K562 (cell line): ENCODE results near the gene PUM1. TPM values are rescaled to one million over a fixed set of nuclear protein-coding genes. Genes with fewer than 3 reads are reported as not detected.
A peak's percentile ranks its signal among the peaks of the same experiment; 100 is the strongest.

ENCODE experiments used
- CBX5 ChIP-seq: IDR thresholded peaks from 2 replicates; pipeline ENCODE4 v1.6.1; 2014; ENCODE audit warnings: low read depth, borderline replicate concordance
- CREB1 ChIP-seq, 2 experiments: sonication (generic) in 1 of 2; formaldehyde crosslinking in 1 of 2; IDR thresholded peaks; 2 replicates each; pipeline versions ENCODE4 v1.6.1 to v1.8.0; 2012 to 2022; ENCODE audit warnings: inconsistent platforms in 1 of 2, mild to moderate bottlenecking in 1 of 2, missing genetic modification reagents in 1 of 2, moderate library complexity in 1 of 2
- EHMT2 ChIP-seq: fragments of 450-650 bp; IDR thresholded peaks from 2 replicates; pipeline ENCODE4 v1.6.1; 2018; ENCODE audit warnings: antibody characterized with exemption
- ETS1 ChIP-seq: conservative IDR thresholded peaks from 2 replicates; pipeline ENCODE4 v1.6.1; 2011; ENCODE audit warnings: low read depth, mild to moderate bottlenecking, low read length; ENCODE audit not compliant: control insufficient read depth
- FOXP4 ChIP-seq: sonication (generic); formaldehyde crosslinking; IDR thresholded peaks from 2 replicates; pipeline ENCODE4 v1.8.0; 2022; ENCODE audit warnings: mild to moderate bottlenecking, missing genetic modification reagents, borderline replicate concordance
- HLTF ChIP-seq: fragments of 450-650 bp; IDR thresholded peaks from 2 replicates; pipeline ENCODE4 v1.6.1; 2016
- IRF2 ChIP-seq: sonication (generic); formaldehyde crosslinking; IDR thresholded peaks from 2 replicates; pipeline ENCODE4 v1.8.1; 2022; ENCODE audit warnings: mild to moderate bottlenecking, missing genetic modification reagents
- KDM1A ChIP-seq, 2 experiments: fragments of 450-650 bp; IDR thresholded peaks; 2 replicates each; pipeline ENCODE4 v1.6.1; 2016; ENCODE audit warnings: mild to moderate bottlenecking in 2 of 2
- MAFK ChIP-seq: IDR thresholded peaks from 2 replicates; pipeline ENCODE4 v1.6.1; 2011; ENCODE audit warnings: low read length, improper control_type of control experiment
- MEF2D ChIP-seq: conservative IDR thresholded peaks from 2 replicates; pipeline ENCODE4 v1.6.1; 2016; ENCODE audit warnings: low read depth, missing genetic modification characterization, missing compliant biosample characterization
- MTA2 ChIP-seq: fragments of 450-650 bp; IDR thresholded peaks from 2 replicates; pipeline ENCODE4 v1.6.1; 2016; ENCODE audit warnings: low read depth
- NR2F6 ChIP-seq: fragments of 450-650 bp; formaldehyde crosslinking; IDR thresholded peaks from 2 replicates; pipeline ENCODE4 v1.4.0; 2020; ENCODE audit warnings: mild to moderate bottlenecking
- SMAD1 ChIP-seq: fragments of 150-350 bp; IDR thresholded peaks from 2 replicates; pipeline ENCODE4 v1.6.1; 2014; ENCODE audit warnings: low read length, low read depth; ENCODE audit not compliant: partially characterized antibody
- SMARCC2 ChIP-seq: fragments of 450-650 bp; IDR thresholded peaks from 2 replicates; pipeline ENCODE4 v1.6.1; 2017; ENCODE audit warnings: antibody characterized with exemption, moderate library complexity, mild to moderate bottlenecking, low read depth
- SUPT5H ChIP-seq: fragments of 450-650 bp; IDR thresholded peaks from 2 replicates; pipeline ENCODE4 v1.6.1; 2016
- TOE1 ChIP-seq, 2 experiments: fragments of 450-650 bp in 1 of 2; sonication (generic) in 1 of 2; formaldehyde crosslinking in 1 of 2; IDR thresholded peaks; 2 replicates each; pipeline versions ENCODE4 v1.7.1 to v1.8.0; 2016 to 2022; ENCODE audit warnings: borderline replicate concordance in 2 of 2, mild to moderate bottlenecking in 2 of 2, antibody characterized with exemption in 1 of 2, inconsistent platforms in 1 of 2, low read depth in 1 of 2, missing genetic modification reagents in 1 of 2, moderate library complexity in 1 of 2
- TSC22D4 ChIP-seq: fragments of 450-650 bp; IDR thresholded peaks from 2 replicates; pipeline ENCODE4 v1.6.1; 2016; ENCODE audit warnings: missing genetic modification characterization, missing biosample characterization, control low read depth
- ZBTB17 ChIP-seq: fragments of 450-650 bp; formaldehyde crosslinking; IDR thresholded peaks from 2 replicates; pipeline ENCODE4 v1.4.0; 2020; ENCODE audit warnings: mild to moderate bottlenecking
- ZNF780A ChIP-seq: fragments of 250-450 bp; sonication (Bioruptor Pico); IDR thresholded peaks from 2 replicates; pipeline ENCODE4 v1.5.0; 2021; ENCODE audit warnings: mild to moderate bottlenecking
- polyA plus RNA-seq, 8 experiments: library from polyadenylated mRNA; depleted of rRNA in 4 of 8; stranded (reverse) in 5 of 8; unstranded in 3 of 8; fragments of >200 nt; fragmentation: Nextera tagmentation in 2 of 8; fragmentation: Illumina TruSeq in 1 of 8; extraction: Ambion mirVana in 2 of 8; extraction: Trizol in 1 of 8; gene quantifications; 2 replicates each; pipeline versions ENCODE4 v1.2.1 to v1.2.3, GENCODE V29; 2011 to 2014; ENCODE audit warnings: inconsistent platforms in 1 of 8, missing spikeins in 1 of 8
- total RNA-seq, 7 experiments: library from RNA; depleted of rRNA in 6 of 7; stranded (reverse); fragments of >200 nt in 6 of 7; fragmentation: Illumina TruSeq in 2 of 7; extraction: Trizol in 2 of 7; gene quantifications; 2 replicates each; pipeline versions ENCODE4 v1.2.1 to v1.2.3, GENCODE V29; 2011 to 2021; ENCODE audit warnings: low replicate concordance in 1 of 7
- TF ChIP-seq, protein P1 (sequence below), 2 experiments: fragments of 450-650 bp; IDR thresholded peaks; 2 replicates each; pipeline ENCODE4 v1.6.1; 2016
- TF ChIP-seq, protein P2 (sequence below): fragments of 450-650 bp; formaldehyde crosslinking; IDR thresholded peaks from 2 replicates; pipeline ENCODE4 v1.4.0; 2022; ENCODE audit warnings: mild to moderate bottlenecking, moderate library complexity
- TF ChIP-seq, protein P3 (sequence below): sonication (generic); formaldehyde crosslinking; IDR thresholded peaks from 2 replicates; pipeline ENCODE4 v1.5.0; 2020; ENCODE audit warnings: missing genetic modification reagents

PUM1 gene
- total and polyA plus RNA-seq, 9 of the 15 experiments (the other 6 are each of a cell fraction or from before 2014, with no cell fraction given) = 37.7 to 104 (median 55.7) TPM

- TF ChIP-seq ETS1 = no peak
- TF ChIP-seq CBX5 = no peak
- TF ChIP-seq, protein P1, sequence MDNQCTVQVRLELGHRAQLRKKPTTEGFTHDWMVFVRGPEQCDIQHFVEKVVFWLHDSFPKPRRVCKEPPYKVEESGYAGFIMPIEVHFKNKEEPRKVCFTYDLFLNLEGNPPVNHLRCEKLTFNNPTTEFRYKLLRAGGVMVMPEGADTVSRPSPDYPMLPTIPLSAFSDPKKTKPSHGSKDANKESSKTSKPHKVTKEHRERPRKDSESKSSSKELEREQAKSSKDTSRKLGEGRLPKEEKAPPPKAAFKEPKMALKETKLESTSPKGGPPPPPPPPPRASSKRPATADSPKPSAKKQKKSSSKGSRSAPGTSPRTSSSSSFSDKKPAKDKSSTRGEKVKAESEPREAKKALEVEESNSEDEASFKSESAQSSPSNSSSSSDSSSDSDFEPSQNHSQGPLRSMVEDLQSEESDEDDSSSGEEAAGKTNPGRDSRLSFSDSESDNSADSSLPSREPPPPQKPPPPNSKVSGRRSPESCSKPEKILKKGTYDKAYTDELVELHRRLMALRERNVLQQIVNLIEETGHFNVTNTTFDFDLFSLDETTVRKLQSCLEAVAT (IDR thresholded peaks at IDR 0.05) = peak; percentile 42 to 74; a peak in 3 of 4 replicates
- 0 out of 2 replicates have a peak, but pooled peaks have one; percentile 32 for TF ChIP-seq HLTF
- TF ChIP-seq KDM1A (IDR thresholded peaks at IDR 0.05) = no peak
- TF ChIP-seq MEF2D (tag) = 0 out of 2 replicates have a peak, but pooled peaks have one; percentile 43
- TF ChIP-seq ZBTB17 (CRISPR knock-in tag) = no peak
- TF ChIP-seq NR2F6 (CRISPR knock-in tag) = no peak
- TF ChIP-seq, protein P2, sequence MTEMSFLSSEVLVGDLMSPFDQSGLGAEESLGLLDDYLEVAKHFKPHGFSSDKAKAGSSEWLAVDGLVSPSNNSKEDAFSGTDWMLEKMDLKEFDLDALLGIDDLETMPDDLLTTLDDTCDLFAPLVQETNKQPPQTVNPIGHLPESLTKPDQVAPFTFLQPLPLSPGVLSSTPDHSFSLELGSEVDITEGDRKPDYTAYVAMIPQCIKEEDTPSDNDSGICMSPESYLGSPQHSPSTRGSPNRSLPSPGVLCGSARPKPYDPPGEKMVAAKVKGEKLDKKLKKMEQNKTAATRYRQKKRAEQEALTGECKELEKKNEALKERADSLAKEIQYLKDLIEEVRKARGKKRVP (CRISPR knock-in tag) = no peak
- TF ChIP-seq CREB1 (IDR thresholded peaks at IDR 0.05) = no peak
- no peak for TF ChIP-seq CREB1 (CRISPR knock-in tag; IDR thresholded peaks at IDR 0.05)
- TF ChIP-seq FOXP4 = no peak
- peak; percentile 44; the same call in 1 of the 2 replicates for TF ChIP-seq TOE1 (IDR thresholded peaks at IDR 0.05; ENCODE audit: borderline replicate concordance)
- TF ChIP-seq TOE1 (CRISPR knock-in tag; IDR thresholded peaks at IDR 0.05; ENCODE audit: borderline replicate concordance, low read depth) = no peak
- no peak for TF ChIP-seq SMAD1
- TF ChIP-seq MAFK = no peak
- no peak for TF ChIP-seq ZNF780A (CRISPR knock-in tag)
- TF ChIP-seq, protein P3, sequence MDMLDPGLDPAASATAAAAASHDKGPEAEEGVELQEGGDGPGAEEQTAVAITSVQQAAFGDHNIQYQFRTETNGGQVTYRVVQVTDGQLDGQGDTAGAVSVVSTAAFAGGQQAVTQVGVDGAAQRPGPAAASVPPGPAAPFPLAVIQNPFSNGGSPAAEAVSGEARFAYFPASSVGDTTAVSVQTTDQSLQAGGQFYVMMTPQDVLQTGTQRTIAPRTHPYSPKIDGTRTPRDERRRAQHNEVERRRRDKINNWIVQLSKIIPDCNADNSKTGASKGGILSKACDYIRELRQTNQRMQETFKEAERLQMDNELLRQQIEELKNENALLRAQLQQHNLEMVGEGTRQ = no peak
- peak; percentile 43; the same call in 1 of the 2 replicates for TF ChIP-seq EHMT2
- TF ChIP-seq SMARCC2 = no peak
- peak; percentile 54 for TF ChIP-seq SUPT5H
- TF ChIP-seq IRF2 = no peak
- TF ChIP-seq TSC22D4 = peak; percentile 40; the same call in 1 of the 2 replicates
- TF ChIP-seq MTA2 = 0 out of 2 replicates have a peak, but pooled peaks have one; percentile 43
Measured at GRCh38 chr1:30893776-30894507, 171.6 kb downstream of the PUM1 start (continued).
